Left cardiac atrium (tissue), 4 donors: ENCODE results near the gene SND1. TPM values are rescaled to one million over a fixed set of nuclear protein-coding genes. Genes with fewer than 3 reads are reported as not detected.

ENCODE experiments used
- ATAC-seq, 2 donors: fragments of 200-7000 bp; cut with Tn5 transposase; one replicate each; pipeline ENCODE4 v1.9.1; 2020; ENCODE audit warnings: mild to moderate bottlenecking in 2 of 2, moderate library complexity in 2 of 2
- DNase-seq: peaks from one replicate; pipeline ENCODE4 v3.0.0-alpha.2; 2020
- intact Hi-C, 2 donors: fragments of 100-400 bp; cut with DNase I; formaldehyde crosslinking; loops; one replicate each; pipeline versions ENCODE4 v1.14.1 to v1.15.1; 2022 to 2023
- total RNA-seq, 2 donors: library from RNA; stranded (reverse); fragmentation: NEBNext Ultra II Directional; extraction: Animal tissue kit (Norgen Biotek cat#: 25700); gene quantifications; one replicate each; pipeline ENCODE4 v1.2.1, GENCODE V29; 2021
- donor health status: DM: no; HTN: yes; CAD: no.
- donor health status: DM: no; HTN: yes; CAD: no; lungs with severe emphysema.
- donor health status: DM: yes; HTN: yes; CAD: no.
- donor health status: Dilated cardiomyopathy.

The SND1 gene
- total RNA-seq, 2 donors from 2014 or later, result 91.8 to 111 TPM

- no peak for ATAC-seq
- DNase-seq, result no peak
- intact Hi-C loops, result no loop called here
These were observed 276.2 kb downstream of the SND1 start for GRCh38 chr7:127928222-127928621.

DNA sequence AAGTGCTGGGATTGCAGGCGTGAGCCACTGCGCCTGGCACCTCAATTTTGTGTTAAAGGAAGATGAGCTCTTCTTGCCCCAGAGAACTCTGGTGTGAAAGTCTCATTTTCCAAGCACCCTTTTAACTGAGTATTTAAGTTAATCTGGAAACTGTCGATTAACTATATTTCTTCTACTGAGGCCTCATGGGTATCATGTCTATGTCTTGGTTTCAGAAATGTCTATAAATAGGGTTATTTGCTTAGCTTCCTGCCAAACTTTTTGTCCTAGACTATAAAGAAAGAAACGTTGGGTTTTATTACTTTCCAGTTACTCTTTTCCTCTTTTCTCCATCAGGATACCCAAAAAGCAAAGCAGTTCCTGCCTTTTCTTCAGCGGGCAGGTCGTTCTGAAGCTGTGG is 276.9 kb downstream of the SND1 start:
- intact Hi-C loops, result no loop called here
- ATAC-seq, result no peak
- no peak for DNase-seq

DNA sequence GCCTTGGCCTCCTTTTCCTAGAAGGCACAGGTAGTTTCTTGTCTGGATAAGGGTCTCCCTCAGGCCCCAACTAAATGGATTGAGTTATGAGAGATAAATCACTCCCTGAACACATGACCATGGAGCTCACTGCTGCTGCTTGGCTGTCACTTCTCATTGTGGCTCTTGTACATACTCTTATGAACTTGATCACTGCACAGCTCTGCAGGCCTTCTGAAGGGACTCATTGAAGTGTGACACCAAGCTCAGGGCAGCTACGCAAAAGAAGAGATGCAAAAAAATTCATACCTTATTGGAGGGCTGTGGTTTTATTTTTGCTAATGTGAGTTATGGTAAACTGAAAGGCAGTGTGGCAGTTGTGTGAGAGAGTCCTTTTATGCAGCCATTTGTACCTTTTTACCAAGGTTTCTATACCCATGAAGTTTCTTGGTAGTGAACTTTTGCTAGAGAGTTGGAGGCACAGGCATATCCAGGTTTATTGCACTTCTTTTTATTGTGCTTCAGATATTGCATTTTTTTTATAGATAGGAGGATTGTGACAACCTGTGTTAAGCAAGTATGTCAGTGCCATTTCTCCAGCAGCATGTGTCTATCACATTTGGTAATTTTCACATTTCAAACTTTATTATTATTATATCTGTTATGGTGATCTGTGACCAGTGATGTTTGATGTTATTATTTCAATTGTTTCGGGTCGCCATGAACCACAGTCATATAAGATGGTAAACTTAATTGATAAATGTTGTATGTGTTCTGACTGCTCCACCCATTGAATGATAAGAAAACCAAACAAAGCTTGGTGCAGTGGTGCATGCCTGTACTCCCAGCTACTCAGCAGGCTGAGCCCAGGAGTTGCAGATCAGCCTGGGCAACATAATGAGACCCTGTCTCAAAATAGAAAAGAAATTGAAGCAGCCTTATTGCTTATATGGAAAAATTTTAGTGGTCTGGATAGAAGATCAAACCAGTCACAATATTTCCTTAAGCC is 278.6 kb downstream of the SND1 start:
- no peak for DNase-seq
- no peak for ATAC-seq
- intact Hi-C loops, result no loop called here

GRCh38 chr7:127932076-127932475 is 280.1 kb downstream of the SND1 start:
- DNase-seq (no peak), ATAC-seq (no peak)
- intact Hi-C loops, result no loop called here

DNA sequence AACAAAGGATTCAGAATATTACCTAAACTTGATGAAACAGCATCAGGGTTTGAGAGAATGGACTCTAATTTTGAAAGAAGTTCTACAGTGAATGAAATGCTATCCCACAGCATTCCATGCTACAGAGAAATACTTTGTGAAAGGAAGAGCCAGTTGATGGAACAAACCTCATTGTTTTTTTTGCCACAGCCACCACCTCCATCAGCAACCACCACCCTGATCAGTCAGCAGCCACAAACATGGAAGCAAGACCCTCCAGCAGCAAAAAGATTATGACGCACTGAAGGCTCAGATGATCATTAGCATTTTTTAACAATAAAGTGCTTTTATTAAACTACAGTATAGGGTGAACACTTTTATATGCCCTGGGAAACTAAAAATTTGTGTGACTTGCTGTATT is 280.5 kb downstream of the SND1 start:
- DNase-seq (no peak), ATAC-seq (no peak)
- intact Hi-C loops, result no loop called here

DNA sequence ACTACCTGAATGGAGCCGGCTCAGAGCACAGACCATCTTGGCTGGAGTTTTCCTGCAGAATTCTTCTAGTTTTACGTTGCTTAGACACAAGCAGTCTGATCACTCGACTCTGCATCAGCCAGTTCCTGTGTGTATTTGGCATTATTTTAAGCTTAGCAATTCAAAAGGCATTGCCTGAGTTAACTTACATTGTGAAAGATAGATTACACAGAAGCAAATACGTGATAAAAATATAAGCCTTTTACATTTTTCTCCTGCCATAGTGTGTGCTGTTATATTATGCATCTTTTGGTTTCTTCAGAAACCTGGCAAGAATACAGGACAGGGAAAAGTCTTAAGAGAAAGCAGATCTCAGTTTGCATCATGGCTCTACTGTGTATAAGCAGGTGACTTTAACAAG is 281.2 kb downstream of the SND1 start:
- intact Hi-C loops, result no loop called here
- DNase-seq (no peak), ATAC-seq (no peak)

- no peak for ATAC-seq
- DNase-seq, result no peak
- intact Hi-C loops, result no loop called here
These were observed 282.7 kb downstream of the SND1 start for GRCh38 chr7:127934711-127935110.

GRCh38 chr7:127935847-127936376 is 283.9 kb downstream of the SND1 start:
- ATAC-seq (no peak), DNase-seq (no peak)
- intact Hi-C loops, result no loop called here

DNA sequence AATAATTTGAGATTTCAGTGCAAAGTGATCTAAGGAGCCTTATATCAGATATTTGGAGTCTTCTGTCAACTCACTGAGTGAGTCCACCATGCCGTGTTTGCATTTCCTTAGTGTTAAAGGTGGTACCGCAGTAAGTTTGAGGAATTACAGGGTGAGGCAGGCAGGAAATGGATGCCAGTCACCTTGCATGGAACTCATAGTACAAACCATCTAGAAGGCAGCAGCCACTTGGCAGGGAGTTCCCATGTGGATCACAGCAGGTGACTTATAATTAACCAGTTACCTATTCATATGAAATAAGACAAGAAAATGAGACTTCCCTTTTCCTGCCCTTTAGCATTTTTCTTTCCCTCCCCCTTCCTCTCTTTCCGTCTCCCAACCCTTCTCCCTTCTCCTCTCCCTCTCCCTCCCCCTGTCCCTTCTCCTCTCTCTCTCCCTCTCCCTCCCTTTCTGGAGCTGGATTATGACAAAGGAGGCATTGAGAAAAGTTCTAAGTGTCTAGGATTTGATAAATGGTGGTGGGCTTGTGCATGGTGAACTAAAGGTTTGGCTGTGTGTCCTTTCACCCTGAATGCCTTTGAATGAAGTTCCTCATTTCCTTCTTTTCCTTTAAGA is 285.2 kb downstream of the SND1 start:
- no peak for DNase-seq
- ATAC-seq, result no peak
- intact Hi-C loops, result no loop called here

DNA sequence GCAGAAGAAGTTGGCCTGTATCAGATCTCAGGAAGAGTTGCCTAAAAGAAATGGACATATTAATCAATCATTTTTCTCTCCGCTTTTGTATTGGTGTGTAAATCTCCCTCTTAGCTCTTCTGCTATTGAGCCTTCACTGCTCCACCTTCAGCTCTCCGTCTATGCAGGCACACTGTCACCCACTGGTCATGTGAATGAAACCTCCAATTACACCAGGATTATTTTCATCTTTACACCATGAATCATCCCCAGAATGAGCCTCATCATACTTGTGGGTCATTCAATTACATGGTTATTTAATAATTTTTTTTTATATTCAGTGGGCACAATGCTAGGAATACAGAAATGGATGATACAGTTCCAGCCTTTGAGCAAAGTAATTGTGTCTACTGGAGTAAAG is 286.6 kb downstream of the SND1 start:
- intact Hi-C loops, result no loop called here
- no peak for DNase-seq
- ATAC-seq, result peak; percentile 66 to 81

DNA sequence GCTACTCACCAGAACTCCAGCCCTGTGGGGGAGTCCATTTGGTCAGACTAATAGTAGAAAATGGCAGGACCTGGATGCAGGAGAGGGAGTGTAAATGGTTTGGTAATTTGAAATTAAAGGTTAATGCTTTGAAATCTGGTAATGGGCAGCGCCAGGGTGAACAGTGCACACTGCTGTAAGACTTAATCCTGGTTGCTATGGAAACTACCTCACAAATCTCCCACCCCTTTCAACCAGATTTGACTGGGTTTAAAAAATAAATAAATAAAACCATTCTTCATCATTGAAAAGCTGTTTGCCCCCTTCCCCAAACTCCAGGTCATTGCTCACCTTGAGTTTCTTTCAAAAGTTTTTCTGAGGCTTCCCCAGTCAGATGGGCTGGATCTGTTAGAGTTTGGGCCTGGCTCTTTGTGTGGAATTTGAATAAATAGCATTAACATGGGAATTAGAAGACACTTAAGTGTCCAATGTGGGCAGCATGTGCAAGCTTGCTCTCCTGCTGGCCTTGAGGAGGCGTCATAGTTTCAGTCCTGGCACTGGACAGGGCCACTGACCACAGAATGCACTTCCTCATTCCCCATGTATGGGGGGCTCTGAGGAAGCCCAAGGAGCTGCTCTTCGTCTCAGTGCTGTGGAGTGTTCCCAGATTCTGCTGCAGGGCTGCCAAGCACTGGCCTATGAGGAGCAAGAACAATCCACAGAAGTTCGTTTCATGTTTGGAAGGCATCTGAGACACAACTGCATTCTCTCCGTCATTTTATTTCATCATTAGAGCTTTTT is 288.6 kb downstream of the SND1 start:
- DNase-seq (no peak), ATAC-seq (peak; percentile 25 to 60)
- intact Hi-C loops, result no loop called here

DNA sequence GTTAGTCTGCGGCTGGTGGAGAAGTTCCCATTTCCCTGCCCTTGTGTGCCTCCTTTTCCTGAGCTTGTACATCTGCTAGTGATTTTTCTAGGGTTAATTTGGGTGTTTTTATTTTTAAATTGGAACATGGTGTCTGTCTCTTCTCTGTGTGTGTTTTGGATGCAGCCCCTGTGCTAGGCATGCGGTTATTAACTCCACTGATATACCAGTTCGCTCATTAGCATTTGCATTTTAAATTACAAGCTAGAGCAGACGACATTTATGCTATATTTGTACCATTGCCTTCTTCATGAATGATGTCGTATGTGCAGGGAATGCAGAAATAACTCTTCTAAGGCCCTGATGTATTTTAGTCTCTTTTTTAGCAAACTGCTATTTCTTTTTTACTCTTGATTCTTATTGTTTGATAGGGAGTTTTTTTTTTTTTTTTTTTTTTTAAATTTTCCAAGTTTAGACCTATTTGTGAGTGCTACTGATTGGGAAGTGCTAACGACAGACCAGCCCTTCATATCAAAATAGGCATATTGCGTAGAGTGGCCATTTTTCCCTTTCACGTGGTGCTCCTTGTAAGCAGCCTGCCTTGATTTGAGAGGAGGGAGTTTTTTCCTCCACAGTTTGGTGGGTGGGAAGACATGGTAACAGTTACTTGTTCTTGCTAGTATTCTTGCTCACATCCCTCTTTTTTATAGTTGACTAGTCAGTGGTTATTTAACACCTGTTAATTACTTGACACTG is 289.6 kb downstream of the SND1 start:
- intact Hi-C loops, result no loop called here
- DNase-seq (no peak), ATAC-seq (no peak)

DNA sequence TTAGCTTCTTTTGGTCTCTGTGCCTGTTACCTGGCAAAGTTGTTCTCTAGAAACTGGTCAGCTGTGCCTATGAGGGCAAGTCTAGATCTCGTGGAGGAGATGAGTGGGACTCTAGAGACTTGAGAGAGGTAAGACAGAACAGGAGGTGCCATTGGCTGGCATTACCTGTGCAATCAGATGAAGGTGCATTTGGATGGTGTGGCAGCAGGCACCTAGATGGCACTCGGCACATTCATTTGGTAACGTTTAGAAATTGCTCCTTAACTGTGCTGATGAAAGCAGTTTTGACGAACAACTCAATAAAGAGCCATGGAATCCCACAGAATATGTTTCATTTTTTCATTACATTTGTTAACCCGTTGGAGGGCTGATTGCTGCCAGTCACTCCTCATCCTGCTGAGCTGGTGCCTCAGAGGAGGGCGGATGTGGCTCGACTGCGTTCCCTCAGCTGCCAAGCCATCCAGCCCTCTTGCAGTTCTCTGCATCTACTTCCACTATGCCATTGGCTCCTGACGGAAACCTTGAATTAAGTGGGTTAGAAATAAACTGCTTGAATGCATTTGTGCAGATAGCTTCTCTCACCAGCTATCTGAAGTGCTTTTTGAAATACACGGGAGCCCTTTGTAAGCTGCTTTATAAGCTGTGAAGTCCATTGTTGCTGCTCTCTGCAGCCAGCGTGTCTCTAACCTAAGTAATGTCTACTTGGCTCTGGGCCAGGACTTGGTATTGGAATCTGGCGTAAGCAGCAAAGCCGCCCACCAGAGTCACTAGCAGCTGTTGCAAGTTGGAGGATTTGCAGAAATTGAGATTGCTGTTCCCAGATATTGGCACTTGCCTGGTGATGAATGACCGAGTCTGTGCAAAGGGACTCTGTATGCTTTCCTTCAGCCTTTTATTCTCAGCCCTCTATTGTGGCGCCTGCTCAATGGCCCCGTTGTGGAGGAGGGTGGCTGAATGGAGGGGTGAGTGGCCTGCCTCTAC is 291.8 kb downstream of the SND1 start:
- intact Hi-C loops, result no loop called here
- peak; percentile 45 for DNase-seq

GRCh38 chr7:127946111-127946510 is 294.1 kb downstream of the SND1 start:
- ATAC-seq (no peak), DNase-seq (no peak)
- intact Hi-C loops, result no loop called here

More for the DNA sequence above, 291.8 kb downstream of the SND1 start:
- peak in 1 of 2 donors; percentile 37 for ATAC-seq

GRCh38 chr7:127946847-127947246 is 294.9 kb downstream of the SND1 start:
- intact Hi-C loops, result no loop called here
- DNase-seq, result no peak
- no peak for ATAC-seq

DNA sequence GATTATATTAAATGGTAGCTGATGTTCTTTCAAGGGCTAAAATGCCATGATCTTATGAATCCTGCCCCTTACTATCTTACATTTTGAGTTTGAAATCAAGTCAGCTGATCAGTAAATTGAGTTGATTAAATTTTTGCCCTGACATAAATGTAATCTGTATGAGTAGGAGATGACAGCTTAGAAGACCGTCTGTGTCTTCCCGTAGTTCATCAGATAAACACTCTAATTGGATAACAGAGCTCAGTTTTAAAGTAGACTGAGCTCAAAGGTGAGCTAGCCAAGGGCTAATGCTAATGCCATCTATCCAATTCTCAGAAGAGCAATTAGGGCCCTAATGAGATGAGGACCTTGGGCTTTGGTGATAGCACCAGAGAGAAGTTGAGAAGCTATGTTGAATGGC is 296.3 kb downstream of the SND1 start:
- no peak for DNase-seq
- intact Hi-C loops, result no loop called here
- ATAC-seq, result no peak

DNA sequence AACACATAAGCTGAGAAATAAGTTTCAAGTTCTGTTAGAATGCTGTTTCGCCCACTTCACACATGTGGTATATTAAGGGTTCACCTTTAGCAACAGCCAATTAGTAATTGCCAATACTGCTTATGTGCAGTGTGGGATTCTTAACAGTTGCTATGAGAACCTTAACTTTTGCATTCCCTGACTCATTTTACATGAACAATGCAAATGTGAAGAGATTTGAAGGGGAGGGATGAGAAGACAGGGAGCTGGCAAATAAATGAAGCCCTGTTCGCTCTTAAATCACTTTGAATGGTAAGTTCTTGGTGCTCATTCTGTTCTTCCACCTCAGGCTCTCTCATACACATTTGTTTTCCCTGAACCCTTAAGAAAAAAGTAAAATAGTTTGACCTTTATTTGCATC is 296.9 kb downstream of the SND1 start:
- no peak for DNase-seq
- ATAC-seq, result no peak
- intact Hi-C loops, result no loop called here

GRCh38 chr7:127949769-127950222 is 297.8 kb downstream of the SND1 start:
- no peak for DNase-seq
- intact Hi-C loops, result no loop called here
- no peak for ATAC-seq
